Measurements from ENCODE around the gene SPATA19.
"Not testable (repeated sequence)": the region's sequence is repeated elsewhere in the genome, so short reads cannot be mapped to it uniquely, and the experiment has no call there.

The SPATA19 gene

GRCh38 chr11:133845413-133845812, at the start of gene SPATA19:
TSS of gene SPATA19 (minus strand) at chr11:133845513. CDS start at chr11:133845446, 67 bp downstream.
- DNase-seq = no peak

GRCh38 chr11:133895061-133895479, 49.8 kb upstream of the SPATA19 start:
- DNase-seq = peak; percentile 4

- DNase-seq = no peak
These were observed 48.1 kb upstream of the SPATA19 start for GRCh38 chr11:133893381-133893780.

GRCh38 chr11:133892584-133893380, 47.5 kb upstream of the SPATA19 start:
- DNase-seq = no peak

GRCh38 chr11:133892126-133892525, 46.8 kb upstream of the SPATA19 start:
- no peak for DNase-seq

- no peak for DNase-seq
These were observed 44.6 kb upstream of the SPATA19 start for GRCh38 chr11:133889893-133890292.

- DNase-seq = no peak
These were observed 43.9 kb upstream of the SPATA19 start for GRCh38 chr11:133889188-133889587.

GRCh38 chr11:133887692-133888332, 42.5 kb upstream of the SPATA19 start:
- DNase-seq = no peak

- no peak for DNase-seq
These were observed 40.7 kb upstream of the SPATA19 start for GRCh38 chr11:133886029-133886428.

GRCh38 chr11:133872160-133872559, 26.8 kb upstream of the SPATA19 start:
- DNase-seq = no peak

- DNase-seq = no peak
These were observed 22.1 kb upstream of the SPATA19 start for GRCh38 chr11:133867456-133867855.

- DNase-seq = no peak
These were observed 20.2 kb upstream of the SPATA19 start for GRCh38 chr11:133865466-133865865.

- DNase-seq = no peak
These were observed 19.4 kb upstream of the SPATA19 start for GRCh38 chr11:133864756-133865155.

GRCh38 chr11:133860151-133860550, 14.8 kb upstream of the SPATA19 start:
- no peak for DNase-seq

GRCh38 chr11:133854330-133854960, 9.1 kb upstream of the SPATA19 start:
- DNase-seq = not testable (repeated sequence)

- no peak for DNase-seq
These were observed 1.1 kb downstream of the SPATA19 start for GRCh38 chr11:133844217-133844616.

GRCh38 chr11:133843454-133843987, 1.8 kb downstream of the SPATA19 start:
- DNase-seq = no peak

- DNase-seq = no peak
These were observed 2.6 kb downstream of the SPATA19 start for GRCh38 chr11:133842730-133843129.

- no peak for DNase-seq
These were observed 3.3 kb downstream of the SPATA19 start for GRCh38 chr11:133842053-133842452.

GRCh38 chr11:133841279-133842043, 3.9 kb downstream of the SPATA19 start:
- DNase-seq = no peak

GRCh38 chr11:133840479-133840941, 4.8 kb downstream of the SPATA19 start:
- no peak for DNase-seq
